Measurements from ENCODE around the gene TOMM6. TPM values are rescaled to one million over a fixed set of nuclear protein-coding genes. Genes with fewer than 3 reads are reported as not detected.

The TOMM6 gene
- 279 to 319 TPM (median 301 TPM) in 5 replicates for total RNA-seq (2022; extraction: Qiagen RNA extraction)

GRCh38 chr6:41787219-41787917, at the start of gene TOMM6:
Gene TOMM6 (plus strand): TSS chr6:41787694. CDS start chr6:41787698, 4 bp downstream.

GRCh38 chr6:41747256-41748101, 40.0 kb upstream of the TOMM6 start, which contains the start of gene PGC:
Gene PGC (minus strand): TSS chr6:41747397. CDS start chr6:41747334, 63 bp downstream.

GRCh38 chr6:41779788-41780550, 7.5 kb upstream of the TOMM6 start, which contains the start of gene FRS3:
Gene FRS3 (minus strand): TSS chr6:41779900. CDS start chr6:41776987, 2,913 bp downstream.

GRCh38 chr6:41780551-41781365, 6.7 kb upstream of the TOMM6 start, which contains the start of gene PRICKLE4:
Gene PRICKLE4 (plus strand): TSS chr6:41780782. CDS start chr6:41783474, 2,692 bp downstream.

Other genes starting within 250 kb of the TOMM6 start
- 17.4 to 26.3 TPM (median 24.9 TPM) in 5 replicates for gene FOXP4, start 241.3 kb upstream of the TOMM6 start, total RNA-seq (2022; extraction: Qiagen RNA extraction)
- gene MDFI, start 149.2 kb upstream of the TOMM6 start, total RNA-seq (2022; extraction: Qiagen RNA extraction): 0.48 to 0.95 TPM (median 0.76 TPM) in 5 replicates
- 4.3 to 7.6 TPM (median 6.2 TPM) in 5 replicates for gene TFEB, start 52.1 kb upstream of the TOMM6 start, total RNA-seq (2022; extraction: Qiagen RNA extraction)
- 0.09 TPM in 1 of 5 replicates, not detected in the others for gene PGC, start 40.3 kb upstream of the TOMM6 start, total RNA-seq (2022; extraction: Qiagen RNA extraction)
- gene FRS3, start 7.8 kb upstream of the TOMM6 start, total RNA-seq (2022; extraction: Qiagen RNA extraction): 1.9 to 3.3 TPM (median 2.8 TPM) in 5 replicates
- gene PRICKLE4, start 6.9 kb upstream of the TOMM6 start, total RNA-seq (2022; extraction: Qiagen RNA extraction): 0.75 to 0.96 TPM (median 0.83 TPM) in 5 replicates
- 0.96 to 1.5 TPM (median 1.4 TPM) in 5 replicates for gene USP49, start 107.7 kb downstream of the TOMM6 start, total RNA-seq (2022; extraction: Qiagen RNA extraction)
- gene MED20, start 133.4 kb downstream of the TOMM6 start, total RNA-seq (2022; extraction: Qiagen RNA extraction): 13.4 to 16.6 TPM (median 14.7 TPM) in 5 replicates
- gene BYSL, start 133.8 kb downstream of the TOMM6 start, total RNA-seq (2022; extraction: Qiagen RNA extraction): 36.4 to 49.1 TPM (median 42.2 TPM) in 5 replicates
- 122 to 200 TPM (median 189 TPM) in 5 replicates for gene CCND3, start 154.1 kb downstream of the TOMM6 start, total RNA-seq (2022; extraction: Qiagen RNA extraction)

Measured in A549 treated with CORT108297 at 1 μM for 4 hours (cell line).